ENCODE results near the gene SLC6A6. TPM values are rescaled to one million over a fixed set of nuclear protein-coding genes. Genes with fewer than 3 reads are reported as not detected.
A peak's percentile ranks its signal among the peaks of the same experiment; 100 is the strongest.

The SLC6A6 gene
- total RNA-seq, 1 experiment from 2014 or later = 3.4 TPM

DNA sequence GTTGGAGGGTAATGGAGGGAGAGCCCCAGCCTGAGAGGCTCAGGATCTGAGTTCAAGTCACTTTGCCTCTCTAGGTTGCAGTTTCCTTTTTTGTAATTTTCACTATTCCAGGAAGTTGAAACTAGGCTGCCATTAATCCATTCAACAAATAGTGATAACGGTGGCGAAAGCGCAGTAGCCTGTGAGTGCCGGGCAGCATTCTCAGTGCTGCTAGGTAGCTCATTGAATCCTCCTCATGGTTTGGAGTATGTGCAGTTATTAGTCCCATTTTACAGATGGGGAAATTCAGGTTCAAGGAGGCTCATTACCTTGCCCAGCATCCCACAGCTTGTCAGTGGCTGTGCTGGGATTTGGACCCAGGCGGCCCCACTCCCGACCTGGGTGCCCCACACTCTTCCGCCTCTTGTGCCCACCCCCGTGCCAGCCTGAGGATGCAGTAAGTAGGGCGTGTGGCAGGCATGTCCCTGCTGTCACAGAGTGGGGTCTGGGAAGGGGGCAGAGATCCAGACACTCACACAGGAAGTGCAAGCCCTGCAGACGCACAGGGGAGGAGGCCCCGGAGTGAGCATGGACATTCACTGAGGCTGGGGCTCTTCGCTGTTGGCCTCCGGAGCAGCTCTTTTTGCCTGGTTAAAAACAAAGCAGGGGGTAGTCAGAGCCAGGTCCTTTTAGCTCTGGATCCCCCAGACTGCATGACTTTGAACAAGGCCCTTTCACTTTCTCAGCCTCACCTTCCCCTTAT, 58.8 kb downstream of the SLC6A6 start:
- Histone ChIP-seq H3K27me3 (no peaks in the 10 kb centered on the region), H3K9me3 (no peaks in the 10 kb centered on the region), H3K36me3 (no peaks in the 10 kb centered on the region), H3K4me3 (no peak overlapping the region)
- DNase-seq = no peak

DNA sequence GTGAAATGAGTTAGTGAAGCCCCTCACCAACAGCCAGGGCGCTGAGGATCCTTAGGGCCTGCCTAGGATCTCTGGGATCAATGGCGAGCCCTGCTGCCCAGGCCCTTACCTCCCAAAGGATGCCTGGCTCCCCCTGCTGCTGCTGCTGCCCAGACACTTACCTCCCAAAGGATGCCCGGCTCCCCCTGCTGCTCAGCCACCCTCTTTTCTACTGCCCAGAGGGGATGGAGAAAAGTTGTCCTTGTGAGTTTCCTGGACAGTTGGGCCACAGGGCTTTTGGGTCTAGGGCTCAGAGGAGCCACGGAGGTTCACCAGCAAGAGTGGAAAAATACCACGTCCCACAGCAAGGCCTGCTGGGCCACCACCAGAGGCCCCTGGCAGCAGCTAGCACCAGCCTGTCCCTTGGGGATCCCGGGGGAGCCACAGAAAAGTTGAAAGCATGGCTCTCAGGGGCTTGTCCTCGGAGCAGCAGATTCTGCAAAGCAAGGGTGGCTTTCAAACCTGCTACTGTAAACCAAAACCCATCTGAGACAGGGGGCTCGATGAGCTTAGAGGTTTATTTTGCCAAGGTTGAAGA, 59.4 kb downstream of the SLC6A6 start:
- peak; percentile 62 for DNase-seq
- Histone ChIP-seq H3K27me3 (no peaks in the 10 kb centered on the region), H3K36me3 (no peaks in the 10 kb centered on the region), H3K9me3 (no peaks in the 10 kb centered on the region), H3K4me3 (no peak overlapping the region)

DNA sequence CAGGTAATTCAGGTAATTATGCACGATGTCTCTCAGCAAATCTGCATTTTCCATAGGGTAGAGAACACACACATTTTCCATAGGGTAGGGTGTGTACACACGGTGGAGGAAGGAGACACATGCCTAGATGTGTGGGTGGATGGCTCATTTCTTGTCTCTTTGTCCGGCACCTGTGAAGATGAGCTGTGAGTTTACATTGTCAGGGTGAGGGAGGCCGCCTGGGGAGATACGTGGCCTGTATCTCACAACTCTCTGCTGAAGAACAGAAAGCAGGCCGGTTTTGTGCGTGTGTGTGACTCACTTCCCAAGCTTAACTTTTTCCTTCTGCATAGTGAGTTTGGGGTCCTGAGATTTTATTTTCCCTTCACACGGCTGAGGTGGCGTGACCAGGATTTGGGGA, 60.3 kb downstream of the SLC6A6 start:
- no peak for DNase-seq
- H3K36me3 ChIP-seq = no peaks in the 10 kb centered on the region
- H3K4me3 ChIP-seq = no peak overlapping the region
- H3K27me3 ChIP-seq = no peaks in the 10 kb centered on the region
- no peaks in the 10 kb centered on the region for H3K9me3 ChIP-seq

DNA sequence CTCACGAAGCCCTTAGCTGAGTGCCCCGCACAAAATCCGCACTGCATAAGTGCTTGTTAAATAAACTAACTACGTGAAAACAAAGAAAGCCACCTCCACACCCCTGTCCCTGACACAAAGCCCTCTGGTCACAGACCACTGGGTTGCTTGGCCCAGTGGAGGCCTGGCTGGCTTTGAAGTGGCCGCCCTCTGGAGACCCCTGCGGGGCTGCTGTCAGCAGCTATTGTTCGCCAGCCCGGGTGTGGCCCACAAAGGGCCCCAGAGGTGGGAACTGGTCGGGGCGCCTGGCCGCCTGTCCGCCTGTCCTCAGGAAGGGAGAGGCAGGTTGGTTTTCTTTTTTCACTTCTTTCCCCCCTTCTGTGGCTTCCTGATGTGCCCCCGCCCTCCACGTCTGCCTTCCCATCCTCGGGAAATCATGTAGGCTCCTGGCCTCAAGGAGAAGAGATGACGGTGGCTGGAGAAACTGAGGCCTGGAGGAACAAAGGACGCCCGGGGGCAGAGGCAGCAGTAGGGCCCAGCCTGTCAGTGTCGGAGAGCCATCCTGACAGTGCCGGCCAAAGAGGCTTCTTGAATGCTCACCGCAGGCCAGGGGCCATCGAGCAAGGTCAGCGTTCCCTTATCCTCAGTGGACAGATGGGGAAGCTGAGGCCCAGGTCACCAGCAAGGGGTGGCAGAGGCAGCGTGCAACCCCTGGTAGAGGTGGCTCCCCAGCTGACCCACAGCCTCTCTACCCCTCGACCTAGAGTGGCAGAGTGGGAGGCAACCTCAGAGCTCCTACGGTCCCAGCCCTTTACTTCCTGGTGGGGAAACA, 61.1 kb downstream of the SLC6A6 start:
- H3K27me3 ChIP-seq = no peaks in the 10 kb centered on the region
- no peaks in the 10 kb centered on the region for H3K36me3 ChIP-seq
- H3K4me3 ChIP-seq = no peak overlapping the region
- no peaks in the 10 kb centered on the region for H3K9me3 ChIP-seq
- DNase-seq = no peak

DNA sequence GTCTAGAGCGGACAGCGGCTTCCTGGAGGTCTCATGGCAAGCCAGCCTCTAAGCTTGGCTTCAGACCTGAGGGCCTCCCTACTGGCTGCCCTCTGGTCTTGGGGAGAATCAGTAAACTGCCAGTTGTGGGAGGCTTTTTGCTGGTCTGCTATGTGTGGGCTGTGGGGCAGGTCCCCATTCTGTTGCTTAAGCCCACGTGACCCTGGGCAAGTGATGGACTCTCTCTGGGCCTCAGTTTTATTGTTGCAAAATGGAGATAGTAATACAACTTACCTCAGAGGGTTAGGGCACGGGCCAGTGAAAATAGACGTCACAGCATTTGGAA, 61.7 kb downstream of the SLC6A6 start:
- H3K27me3 ChIP-seq = no peaks in the 10 kb centered on the region
- no peaks in the 10 kb centered on the region for H3K36me3 ChIP-seq
- no peaks in the 10 kb centered on the region for H3K9me3 ChIP-seq
- H3K4me3 ChIP-seq = no peak overlapping the region
- no peak for DNase-seq

DNA sequence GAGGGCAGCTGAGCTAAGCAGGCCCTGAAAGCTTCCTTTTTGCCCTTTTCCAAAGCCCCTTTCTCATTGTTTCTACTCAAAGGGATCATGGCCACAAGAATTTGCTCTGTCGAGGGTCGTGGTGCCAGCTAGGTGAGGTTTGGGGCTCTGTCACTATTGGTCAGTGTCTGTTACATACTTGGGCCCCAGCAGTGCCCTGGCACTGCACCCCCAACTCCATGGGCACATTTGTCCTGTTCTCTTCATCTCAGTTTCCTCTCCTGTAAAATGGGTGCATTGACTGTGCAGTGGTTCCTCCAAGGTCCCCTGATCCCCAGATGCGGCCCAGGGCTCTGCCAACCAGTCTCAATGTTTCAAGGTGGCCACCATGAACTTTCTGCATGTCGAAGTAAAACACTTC, 62.1 kb downstream of the SLC6A6 start:
- DNase-seq = no peak
- Histone ChIP-seq H3K36me3 (no peaks in the 10 kb centered on the region), H3K27me3 (no peaks in the 10 kb centered on the region), H3K9me3 (no peaks in the 10 kb centered on the region), H3K4me3 (no peak overlapping the region)

DNA sequence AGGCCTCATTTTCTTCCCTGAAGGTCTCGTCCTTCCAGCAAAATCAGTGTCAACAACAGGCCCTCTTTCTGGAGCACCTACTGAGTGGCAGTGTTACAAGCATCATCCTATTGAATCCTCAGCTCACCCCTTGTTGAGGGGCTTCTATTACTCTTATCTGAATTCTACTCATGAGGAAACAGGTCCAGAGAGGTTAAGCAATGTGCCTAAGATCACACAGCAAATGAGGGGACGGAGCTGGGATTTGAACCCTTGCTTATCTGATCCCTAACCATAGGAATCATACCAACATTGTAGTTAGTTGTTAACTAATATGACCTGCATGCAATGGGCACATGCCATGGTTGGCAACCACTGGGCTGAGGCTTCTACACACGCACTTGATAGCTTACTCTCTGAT, 63.0 kb downstream of the SLC6A6 start:
- Histone ChIP-seq H3K27me3 (no peaks in the 10 kb centered on the region), H3K4me3 (no peak overlapping the region), H3K9me3 (no peaks in the 10 kb centered on the region), H3K36me3 (no peaks in the 10 kb centered on the region)
- no peak for DNase-seq

DNA sequence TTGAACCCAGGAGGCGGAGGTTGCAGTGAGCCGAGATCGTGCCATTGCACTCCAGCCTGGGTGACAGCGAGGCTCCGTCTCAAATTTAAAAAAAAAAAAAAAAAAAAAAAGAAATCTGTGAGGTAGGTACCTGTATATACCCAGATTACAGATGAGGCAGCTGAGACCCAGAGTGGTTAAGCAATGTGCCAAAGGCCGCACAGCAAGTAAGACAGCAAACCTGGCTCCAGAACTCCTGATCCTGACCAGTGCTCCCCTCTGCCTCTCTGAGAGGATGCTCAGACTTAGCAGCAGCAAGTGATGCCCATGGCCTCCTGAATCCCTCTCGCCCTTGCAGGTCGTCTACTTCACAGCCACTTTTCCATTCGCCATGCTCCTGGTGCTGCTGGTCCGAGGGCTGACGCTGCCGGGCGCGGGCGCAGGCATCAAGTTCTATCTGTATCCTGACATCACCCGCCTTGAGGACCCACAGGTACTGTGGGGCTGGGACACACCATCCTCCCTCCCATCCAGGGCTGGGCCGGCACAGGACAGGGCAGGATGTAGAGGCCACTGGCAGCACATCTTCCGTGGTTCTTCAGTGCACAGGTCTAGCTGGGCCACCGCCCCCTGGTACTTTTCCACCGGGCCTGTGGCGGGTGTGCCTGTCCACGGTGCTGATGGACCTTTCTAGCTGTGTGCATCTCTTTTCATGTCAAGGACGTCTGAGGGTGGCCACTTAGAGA, 63.9 kb downstream of the SLC6A6 start:
- no peaks in the 10 kb centered on the region for H3K36me3 ChIP-seq
- no peak overlapping the region for H3K4me3 ChIP-seq
- H3K9me3 ChIP-seq = no peaks in the 10 kb centered on the region

DNA sequence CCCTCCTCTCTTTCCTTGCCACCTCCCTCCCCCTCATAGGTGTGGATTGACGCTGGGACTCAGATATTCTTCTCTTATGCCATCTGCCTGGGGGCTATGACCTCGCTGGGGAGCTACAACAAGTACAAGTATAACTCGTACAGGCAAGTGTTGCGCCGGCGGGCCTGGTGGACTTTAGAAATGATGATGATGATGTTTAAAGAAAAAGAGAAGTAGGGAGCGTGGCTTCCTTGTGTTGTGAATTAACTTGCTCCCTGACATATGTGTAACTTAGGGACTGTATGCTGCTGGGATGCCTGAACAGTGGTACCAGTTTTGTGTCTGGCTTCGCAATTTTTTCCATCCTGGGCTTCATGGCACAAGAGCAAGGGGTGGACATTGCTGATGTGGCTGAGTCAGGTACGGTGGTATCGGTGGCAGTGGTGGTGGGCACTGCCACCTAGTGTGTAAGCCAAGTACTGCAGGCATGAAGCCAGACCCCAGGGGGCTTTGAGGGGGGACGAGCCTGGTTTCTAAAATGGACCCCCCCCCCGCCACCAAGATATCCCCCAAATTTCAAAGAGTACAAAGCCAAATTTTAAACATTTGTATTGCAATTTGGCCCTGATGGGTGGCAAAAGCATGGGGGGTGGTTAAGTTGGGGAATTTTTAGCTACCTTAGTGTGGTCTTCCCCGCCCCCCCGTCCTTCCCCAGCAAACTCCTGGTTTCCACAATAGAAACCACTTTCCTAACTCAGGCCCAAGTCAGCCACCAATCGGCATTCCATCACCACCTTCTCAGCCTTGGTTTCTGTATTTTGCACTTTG, 65.6 kb downstream of the SLC6A6 start:
- Histone ChIP-seq H3K4me3 (no peak overlapping the region), H3K9me3 (no peaks in the 10 kb centered on the region), H3K27me3 (no peaks in the 10 kb centered on the region), H3K36me3 (no peaks in the 10 kb centered on the region)
- DNase-seq = peak; percentile 9

More for the DNA sequence above, 63.9 kb downstream of the SLC6A6 start:
- no peaks in the 10 kb centered on the region for H3K27me3 ChIP-seq
- no peak for DNase-seq

DNA sequence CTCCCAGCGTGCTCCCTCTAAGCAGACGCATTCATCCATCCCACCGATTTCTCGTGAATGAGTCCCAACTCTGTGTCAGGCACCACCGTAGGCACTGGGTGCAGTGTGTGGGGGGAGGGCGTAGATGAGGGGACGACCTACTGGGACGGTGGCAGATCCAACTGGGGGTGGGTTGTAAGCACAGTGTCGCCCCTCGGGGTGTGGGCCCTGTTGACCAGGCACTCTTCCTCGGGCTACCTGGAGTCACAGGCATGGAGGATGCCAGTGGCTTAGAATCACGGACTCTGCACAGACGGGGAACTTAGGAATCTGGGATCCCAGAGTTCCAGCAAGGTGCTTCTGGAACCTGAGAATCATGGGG, 66.2 kb downstream of the SLC6A6 start:
- Histone ChIP-seq H3K36me3 (no peaks in the 10 kb centered on the region), H3K4me3 (no peak overlapping the region), H3K27me3 (no peaks in the 10 kb centered on the region), H3K9me3 (no peaks in the 10 kb centered on the region)
- DNase-seq = no peak

DNA sequence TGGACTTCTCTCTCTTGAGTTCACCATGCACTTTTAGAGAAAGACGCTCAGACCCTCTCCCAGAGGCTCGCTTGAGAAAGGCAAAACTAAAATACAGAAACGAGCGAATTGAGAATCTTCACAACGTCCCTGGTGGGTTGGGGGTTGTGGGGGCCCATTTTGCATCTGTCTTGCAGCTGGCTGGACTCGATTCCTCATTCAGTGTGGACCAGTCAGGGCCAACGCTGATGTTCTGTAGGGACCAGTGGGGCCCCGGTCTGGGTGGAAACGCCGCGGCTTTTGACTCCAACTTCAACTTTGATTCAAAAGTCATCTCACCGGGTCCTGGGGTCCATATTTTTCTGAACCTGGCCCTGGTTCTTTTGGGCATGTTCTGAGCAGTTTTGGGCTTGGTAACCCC, 68.1 kb downstream of the SLC6A6 start:
- Histone ChIP-seq H3K27me3 (no peaks in the 10 kb centered on the region), H3K9me3 (no peaks in the 10 kb centered on the region), H3K36me3 (no peaks in the 10 kb centered on the region), H3K4me3 (no peak overlapping the region)
- DNase-seq = no peak

DNA sequence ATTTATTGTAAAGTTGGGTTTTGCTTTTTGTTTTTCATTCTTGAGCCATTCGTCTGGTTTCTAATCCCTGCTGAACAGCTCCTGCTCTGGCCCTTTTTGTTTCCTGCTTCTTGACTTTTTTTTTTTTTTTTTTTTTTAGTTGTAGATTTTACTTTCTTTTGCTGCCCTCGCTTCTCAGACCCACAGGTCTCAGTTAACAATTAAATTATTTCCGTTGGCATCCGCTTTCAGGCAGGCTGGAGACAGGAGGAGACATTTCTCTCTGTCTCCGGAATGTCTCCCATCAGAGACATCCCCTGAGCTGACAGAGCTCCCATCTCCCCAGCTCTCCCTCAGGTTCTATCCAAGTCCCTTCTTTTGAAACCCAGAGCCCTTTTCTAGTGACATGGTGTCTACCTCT, 68.6 kb downstream of the SLC6A6 start:
- no peak for DNase-seq
- no peaks in the 10 kb centered on the region for H3K9me3 ChIP-seq
- H3K27me3 ChIP-seq = no peaks in the 10 kb centered on the region
- H3K36me3 ChIP-seq = no peaks in the 10 kb centered on the region
- H3K4me3 ChIP-seq = no peak overlapping the region

DNA sequence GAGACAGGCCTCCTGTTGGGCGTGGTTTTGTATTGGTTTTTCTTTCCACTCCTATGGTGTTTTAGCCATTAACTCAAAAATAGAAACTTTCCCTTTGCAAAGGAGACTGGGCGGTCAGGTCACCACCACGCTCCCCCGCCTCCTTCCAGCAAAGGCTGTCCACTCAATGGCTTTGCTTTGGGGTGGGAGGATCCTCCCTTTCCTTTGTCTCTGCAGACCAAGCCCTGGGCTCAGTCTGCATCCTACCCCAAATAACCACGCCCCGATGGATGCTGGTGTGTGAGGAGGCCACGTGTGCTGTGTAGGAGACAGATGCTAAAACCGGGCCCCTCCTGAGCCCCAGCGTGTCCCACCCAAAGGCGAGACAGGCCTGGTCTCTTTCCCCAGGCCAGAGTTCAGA, 69.3 kb downstream of the SLC6A6 start:
- no peaks in the 10 kb centered on the region for H3K36me3 ChIP-seq
- H3K9me3 ChIP-seq = no peaks in the 10 kb centered on the region
- H3K27me3 ChIP-seq = no peaks in the 10 kb centered on the region
- no peak overlapping the region for H3K4me3 ChIP-seq
- DNase-seq = no peak

DNA sequence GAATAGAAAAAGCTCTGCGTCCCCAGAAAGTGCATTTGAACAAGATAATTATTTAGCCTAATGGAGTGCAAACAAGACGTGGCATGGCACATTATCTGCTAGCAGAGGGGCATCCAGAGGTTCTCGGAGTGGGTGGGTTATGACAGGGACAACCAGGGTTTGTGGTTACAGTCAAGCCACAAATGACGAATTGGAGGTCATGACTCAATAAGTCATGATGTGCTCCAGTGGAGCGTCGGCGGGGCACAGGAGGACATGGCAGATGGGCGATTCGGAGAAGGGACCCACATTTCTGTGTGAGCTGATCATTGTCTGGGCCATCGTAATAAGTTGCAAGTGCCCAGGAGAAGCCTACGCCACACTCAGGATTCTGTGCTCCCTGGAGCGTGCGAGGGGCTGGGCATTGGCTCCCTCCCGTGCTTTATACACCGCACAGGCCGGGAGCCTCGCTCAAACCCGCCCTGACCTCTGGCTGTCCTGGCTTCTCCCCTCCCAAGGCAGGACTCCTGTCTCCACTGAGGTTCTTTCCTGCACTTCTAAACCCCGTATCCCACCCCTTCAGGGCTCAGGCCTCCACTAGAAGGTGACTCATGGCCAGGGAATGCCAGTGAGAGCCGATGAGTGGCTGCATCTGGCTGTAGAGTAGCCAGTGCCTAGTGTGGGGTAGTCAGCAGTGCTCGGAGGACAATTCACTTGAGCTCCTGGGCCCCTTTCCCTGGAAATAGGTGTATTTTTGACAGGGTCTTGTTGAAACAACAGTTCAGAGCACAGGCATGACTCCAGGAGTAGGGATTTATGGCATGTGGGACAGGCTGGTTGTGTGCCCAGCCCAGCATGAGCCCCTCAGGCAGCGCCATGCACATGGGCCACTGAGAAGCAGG, 70.3 kb downstream of the SLC6A6 start:
- Histone ChIP-seq H3K27me3 (no peaks in the 10 kb centered on the region), H3K4me3 (no peak overlapping the region), H3K36me3 (no peaks in the 10 kb centered on the region), H3K9me3 (no peaks in the 10 kb centered on the region)
- peak; percentile 86 for DNase-seq

DNA sequence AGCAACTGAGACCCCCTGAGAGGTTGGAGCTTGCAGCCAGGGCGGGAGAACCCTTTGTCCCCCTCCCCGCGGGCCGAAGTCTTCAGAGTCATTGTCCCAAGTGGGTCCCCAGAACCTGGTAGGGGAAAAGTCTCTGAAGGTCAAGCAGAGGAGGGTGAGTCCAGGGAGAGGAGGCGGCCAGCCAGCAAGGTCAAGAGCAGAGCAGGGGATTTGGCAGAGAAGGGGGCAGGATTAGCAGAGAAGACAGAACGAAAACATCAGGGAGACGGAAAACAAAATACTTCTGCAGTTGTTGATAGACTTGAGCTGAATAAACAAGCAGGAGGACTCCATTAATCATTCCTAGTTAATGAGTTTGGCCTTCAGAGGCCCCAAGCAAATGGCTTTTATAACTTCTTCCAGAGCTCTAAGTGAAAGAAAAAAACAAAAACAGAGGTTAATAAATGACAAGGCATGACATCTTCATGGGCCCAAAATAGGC, 71.0 kb downstream of the SLC6A6 start:
- Histone ChIP-seq H3K9me3 (no peaks in the 10 kb centered on the region), H3K4me3 (no peak overlapping the region), H3K27me3 (no peaks in the 10 kb centered on the region), H3K36me3 (no peaks in the 10 kb centered on the region)
- no peak for DNase-seq

Measured in MG63 (cell line).